NB4 (cell line): ENCODE data around the gene UVRAG.

Source experiments
- MAX ChIP-seq: IDR thresholded peaks from 2 replicates; pipeline ENCODE4 v1.6.1; 2011; ENCODE audit warnings: low read depth, low read length
- MYC ChIP-seq: IDR thresholded peaks from 2 replicates; pipeline ENCODE4 v1.6.1; 2011; ENCODE audit warnings: low read depth, low read length
- POLR2A ChIP-seq: IDR thresholded peaks from 2 replicates; pipeline ENCODE4 v1.6.1; 2011; ENCODE audit warnings: mild to moderate bottlenecking; ENCODE audit not compliant: insufficient read length; ENCODE audit errors: extremely low read depth
- TF ChIP-seq, protein P1 (sequence below): IDR thresholded peaks from one replicate; pipeline ENCODE4 v1.5.1; 2012; ENCODE audit warnings: low read depth, low read length

- TF ChIP-seq POLR2A (no peak), MAX (no peak), MYC (no peak)
- TF ChIP-seq, protein P1, sequence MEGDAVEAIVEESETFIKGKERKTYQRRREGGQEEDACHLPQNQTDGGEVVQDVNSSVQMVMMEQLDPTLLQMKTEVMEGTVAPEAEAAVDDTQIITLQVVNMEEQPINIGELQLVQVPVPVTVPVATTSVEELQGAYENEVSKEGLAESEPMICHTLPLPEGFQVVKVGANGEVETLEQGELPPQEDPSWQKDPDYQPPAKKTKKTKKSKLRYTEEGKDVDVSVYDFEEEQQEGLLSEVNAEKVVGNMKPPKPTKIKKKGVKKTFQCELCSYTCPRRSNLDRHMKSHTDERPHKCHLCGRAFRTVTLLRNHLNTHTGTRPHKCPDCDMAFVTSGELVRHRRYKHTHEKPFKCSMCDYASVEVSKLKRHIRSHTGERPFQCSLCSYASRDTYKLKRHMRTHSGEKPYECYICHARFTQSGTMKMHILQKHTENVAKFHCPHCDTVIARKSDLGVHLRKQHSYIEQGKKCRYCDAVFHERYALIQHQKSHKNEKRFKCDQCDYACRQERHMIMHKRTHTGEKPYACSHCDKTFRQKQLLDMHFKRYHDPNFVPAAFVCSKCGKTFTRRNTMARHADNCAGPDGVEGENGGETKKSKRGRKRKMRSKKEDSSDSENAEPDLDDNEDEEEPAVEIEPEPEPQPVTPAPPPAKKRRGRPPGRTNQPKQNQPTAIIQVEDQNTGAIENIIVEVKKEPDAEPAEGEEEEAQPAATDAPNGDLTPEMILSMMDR, result no peak
Observed at GRCh38 chr11:76119779-76120178, 304.8 kb downstream of the UVRAG start.
